Astrocyte of the hippocampus (primary cell): ENCODE data around the gene ERC2.

Experiments used
- DNase-seq: peaks from one replicate; pipeline ENCODE4 v3.0.0; 2011; ENCODE audit warnings: low read depth, low spot score

ERC2 gene

DNA sequence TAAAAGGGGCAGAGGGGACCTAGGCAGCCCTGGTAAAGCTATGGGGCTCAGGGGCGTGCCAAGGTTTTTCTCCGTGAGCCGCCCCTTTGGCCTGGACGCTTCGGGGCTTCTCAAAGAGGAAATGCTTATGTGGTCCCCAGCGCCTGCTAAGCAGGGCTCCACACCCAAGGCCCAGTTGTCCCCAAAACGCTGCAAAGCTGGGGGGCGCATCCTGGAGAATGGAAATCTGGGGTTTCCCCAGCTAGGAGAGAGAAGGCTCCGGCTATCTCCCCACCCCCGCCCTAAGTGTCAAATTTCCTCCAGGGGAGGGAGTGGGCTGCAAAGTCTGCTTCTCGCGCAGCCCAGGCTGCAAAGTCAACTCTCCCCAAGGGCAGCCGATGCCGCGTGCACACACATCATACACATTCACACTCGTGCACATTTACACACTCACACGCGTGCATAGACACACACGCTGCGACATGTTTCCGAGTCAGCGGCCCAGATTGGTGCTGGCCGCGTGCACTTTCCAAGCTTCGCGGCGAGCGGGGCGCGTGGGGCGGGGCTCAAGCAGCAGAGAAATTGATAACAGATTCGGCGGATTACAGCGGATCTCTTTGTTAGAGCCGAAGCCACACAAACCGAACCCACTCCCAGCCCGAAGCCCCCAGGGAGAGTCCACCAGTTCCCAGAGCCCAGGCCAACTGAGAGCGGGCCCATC is 985.6 kb downstream of the ERC2 start:
- DNase-seq = peak; percentile 82

DNA sequence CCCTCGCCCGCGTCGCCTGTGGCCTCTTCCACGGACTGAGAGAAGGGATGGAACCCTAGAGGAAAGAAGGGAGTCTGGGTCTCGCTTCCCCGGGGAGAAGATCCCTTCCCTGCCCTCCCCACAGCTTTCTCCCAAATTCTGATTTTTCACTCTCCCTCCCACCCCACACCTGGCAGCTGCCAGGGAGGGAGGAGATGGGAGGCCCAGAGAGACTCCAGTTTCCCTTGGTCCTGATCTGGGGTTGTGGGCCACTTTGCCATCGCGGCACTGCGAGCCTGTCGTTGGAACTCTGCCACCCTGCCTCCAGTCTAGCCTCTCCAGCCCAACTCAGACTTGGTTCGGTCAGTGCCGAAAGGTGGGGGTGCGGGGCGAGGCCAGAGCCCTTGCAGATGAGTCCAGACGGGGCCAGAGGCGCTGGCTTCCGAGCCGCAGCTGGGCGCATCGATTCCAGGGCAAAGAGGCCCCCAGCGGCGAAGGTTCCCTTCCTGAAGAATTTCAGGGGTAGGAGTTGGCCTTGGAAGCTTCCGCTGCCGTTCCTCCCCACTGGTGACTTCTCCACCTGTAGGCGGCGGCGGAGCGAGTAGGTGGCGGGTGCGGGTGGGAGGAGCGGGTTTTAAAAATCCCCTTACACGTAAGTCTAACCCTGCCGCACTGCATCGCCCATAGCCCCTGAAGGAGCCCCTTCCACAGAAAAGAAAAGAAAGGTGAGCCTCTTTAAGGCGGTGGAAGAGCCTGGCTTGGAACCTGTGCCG is 986.3 kb downstream of the ERC2 start:
- DNase-seq = peak; percentile 78

DNA sequence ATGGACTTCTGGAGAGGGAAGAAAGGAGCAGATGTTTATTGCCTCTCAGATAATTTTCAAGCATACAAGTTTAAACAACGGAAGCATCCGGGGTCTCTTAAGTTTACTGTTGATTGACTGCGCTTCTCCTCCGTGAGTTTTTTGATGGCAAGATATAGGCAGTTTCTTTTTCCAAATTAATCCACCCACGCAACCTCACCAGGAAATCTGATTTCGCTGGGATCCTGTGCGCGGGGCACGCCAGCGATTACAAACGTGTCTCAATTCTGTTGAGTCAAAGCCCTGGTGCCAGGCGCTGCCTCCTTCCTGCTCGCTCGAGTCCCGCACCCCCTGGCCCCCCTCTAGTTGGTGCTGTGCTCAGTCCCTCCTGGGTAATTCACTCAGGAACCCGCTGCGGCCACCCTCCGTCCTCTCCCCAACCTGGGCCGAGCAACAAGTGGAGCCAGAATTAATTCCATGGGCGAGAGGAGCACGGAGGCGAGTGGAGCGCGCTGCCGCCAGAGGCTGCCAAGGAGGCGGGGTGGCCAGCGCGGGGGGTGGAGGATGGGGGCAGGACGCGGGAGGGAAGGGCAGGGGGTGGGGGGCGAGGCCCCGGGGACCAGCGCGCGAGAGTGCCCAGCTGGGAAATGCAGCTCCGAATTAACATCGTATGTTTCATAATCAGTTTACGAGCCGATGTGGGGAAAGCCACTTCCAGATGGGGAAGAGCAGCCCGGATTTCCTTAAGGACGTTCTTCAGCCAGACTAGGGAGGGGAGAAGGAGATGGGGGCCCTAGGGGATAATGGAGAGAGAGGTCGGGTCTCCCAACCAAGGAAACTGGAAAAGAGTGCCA is 987.1 kb downstream of the ERC2 start:
- peak; percentile 86 for DNase-seq

DNA sequence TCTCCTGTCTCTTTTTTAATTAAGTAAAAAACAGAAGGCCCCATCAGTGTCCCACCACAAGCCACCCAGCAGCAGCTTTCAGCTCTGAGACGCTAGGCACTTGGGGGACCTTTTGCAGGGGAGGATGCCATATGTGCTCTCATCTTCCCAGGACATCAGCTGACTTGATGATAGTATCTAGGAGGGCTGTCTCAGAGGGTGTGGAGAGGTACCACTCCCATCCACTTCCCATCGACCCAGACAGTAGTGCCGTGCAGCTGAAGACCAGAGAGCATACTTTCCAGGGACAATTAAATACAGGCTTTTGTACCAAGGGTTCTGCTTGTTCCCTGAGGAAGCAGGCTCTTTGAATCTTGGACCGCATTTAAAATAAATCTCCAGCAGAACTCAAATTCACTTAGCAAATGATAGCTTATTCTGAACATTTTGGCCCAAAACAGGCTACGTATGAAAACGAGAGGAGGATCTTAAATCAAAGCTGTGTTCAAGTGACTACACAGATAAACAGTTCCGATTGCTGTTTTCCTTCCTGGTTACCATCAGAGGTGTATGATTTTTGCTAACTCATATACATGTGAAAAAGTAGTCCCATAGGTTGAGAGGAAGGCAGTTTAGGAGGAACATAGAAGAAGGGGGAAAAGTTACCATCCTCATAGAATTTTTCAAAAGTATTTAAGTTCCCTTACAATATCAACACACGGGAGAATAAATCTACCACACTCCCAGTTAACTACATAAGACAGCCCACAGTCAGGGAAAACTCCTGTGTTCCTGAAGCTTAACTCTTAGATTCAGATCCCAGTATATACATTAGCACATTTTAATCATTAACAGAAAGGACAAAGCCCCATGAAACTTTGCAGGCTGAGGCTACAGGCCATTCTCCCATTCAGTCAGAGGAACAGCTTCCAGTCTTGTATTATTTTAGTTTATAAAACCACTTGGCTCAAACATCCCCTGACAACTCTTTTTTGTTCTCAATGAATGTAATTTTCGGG is 990.7 kb downstream of the ERC2 start:
- no peak for DNase-seq

DNA sequence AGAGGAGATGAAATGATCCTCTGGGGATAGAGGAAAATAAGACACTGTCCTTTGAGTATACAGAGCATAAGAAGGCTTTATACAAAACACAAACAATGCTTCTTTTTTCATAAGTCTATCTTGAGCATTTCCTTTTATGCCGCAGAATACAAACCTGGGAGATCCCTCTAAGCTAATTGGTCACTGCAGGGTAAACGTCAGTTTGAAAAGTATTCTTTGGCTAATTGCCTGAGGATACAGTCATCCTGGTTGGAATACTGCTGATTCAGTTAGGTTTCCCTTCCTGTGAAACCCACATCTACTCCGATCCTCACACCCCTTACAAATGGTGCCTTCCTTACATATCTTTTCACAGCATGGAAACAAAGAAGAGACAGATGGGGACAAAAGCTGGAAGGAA is 991.8 kb downstream of the ERC2 start:
- DNase-seq = peak; percentile 90

DNA sequence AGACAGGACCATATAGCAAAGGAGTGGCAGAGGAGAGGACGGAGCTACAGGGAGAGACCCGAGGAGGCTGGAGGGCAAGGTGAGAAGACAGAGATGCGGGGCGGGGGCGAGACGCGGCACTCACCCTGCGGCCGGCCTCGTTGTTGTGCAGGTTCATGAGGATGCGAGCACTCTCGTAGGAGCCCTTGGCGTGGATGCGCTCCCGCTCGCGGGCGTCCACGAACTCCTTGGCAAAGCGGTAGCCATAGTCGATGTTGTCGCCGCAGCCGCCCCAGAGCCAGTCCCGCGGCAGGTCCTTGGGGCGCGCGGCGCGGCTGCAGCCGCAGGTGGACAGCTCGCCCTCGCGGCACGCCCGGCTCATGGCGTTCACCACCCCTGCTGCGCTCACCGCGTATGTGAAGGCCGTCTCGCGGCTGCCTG is 994.0 kb downstream of the ERC2 start:
- DNase-seq = peak; percentile 67

DNA sequence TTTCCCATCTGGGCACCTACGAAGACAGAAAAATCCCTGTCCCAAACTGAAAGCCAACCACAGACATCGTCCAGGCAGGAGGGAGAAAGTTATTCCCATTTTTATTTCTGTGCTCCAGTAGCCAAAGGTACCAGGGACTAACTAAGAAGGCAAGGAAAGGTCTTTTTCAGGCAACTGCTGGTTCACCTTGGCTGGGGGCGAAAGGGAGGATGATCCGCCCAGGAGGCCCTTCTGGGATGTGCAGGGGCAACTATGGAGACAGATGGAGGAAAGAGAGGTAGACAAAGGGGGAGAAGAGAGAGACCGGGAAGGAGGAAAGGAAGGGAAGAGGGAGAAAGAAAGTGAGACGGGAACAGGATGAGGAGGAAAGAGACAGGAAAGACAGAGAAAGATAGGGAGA is 994.5 kb downstream of the ERC2 start:
- no peak for DNase-seq

DNA sequence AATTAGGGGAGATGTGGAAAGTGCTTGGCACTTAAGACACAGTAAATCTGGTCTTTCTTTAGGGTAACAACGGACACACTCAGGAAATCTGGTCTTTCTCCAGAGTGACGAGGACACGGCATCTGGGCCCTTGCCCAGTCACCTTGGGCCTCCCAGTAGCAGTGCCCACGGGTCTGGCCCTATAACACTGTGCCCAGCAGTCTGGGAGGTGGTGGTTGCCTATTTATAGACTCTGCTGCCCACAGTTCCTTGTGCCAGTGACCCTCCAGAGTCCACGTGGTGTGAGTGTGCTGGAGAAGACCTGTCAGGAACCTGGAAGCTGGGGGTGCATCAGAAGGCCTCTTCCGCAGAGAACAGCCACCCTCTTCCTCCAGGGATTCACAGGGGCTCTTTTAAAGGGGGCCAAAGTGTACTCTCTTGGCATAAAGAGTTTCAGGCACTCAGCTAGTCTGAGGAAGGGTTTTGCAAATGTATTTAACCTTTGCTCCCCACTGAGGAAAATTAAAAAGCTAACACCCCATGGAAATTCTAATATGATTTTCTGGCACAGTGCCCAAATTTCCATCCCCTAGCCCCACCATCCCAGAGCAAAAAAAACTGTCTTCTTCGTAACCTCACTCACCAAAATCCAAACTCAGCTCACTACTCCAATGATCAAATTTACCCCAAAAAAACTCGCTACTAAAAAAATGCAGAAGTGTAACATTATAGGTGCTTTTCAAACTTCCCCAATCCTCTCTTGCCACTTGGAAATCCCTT is 996.6 kb downstream of the ERC2 start:
- no peak for DNase-seq

DNA sequence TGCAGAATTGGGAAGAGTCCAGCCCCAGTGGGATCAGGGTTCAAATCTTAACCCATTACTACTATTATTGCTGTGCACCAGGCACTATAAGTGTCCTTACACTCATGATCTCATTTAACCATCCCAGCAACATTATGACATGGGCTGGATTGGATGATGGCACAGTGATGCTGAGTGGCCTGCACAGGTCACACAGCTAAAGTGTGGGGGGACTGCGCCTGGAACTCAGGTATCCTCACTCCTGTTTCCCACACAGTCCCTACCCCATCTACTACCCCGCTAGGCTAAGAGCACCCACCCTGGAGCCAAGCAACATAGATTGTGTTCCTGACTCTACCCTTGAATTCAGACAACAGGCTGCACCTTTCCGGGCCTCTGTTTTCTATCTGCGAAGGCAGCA is 997.2 kb downstream of the ERC2 start:
- DNase-seq = no peak

DNA sequence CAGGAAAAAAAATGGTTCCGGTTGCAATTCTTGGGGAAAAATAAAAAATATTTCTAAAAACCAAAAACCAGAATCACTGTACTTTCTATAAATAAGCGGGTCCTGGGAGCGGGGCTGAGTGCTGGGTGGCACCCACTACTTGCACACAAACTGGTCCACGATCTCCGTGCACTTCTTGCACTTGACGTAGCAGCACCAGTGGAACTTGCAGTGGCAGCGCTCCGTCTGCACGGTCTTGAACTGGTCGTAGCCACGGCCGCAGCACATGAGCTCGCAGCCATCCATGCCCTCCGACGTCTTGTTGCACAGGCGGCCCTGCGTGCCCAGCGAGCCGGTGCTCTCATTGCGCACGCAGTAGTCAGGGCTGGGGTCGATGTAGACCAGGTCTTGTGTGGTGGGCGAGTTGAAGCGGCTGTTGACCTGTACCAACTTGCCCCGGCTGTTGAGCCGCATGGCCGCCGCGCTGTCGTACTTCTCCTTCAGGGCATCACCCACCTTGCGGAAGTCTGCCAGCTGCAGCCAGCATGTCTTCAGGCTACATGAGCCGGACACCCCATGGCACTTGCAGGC is 998.2 kb downstream of the ERC2 start:
- DNase-seq = no peak

DNA sequence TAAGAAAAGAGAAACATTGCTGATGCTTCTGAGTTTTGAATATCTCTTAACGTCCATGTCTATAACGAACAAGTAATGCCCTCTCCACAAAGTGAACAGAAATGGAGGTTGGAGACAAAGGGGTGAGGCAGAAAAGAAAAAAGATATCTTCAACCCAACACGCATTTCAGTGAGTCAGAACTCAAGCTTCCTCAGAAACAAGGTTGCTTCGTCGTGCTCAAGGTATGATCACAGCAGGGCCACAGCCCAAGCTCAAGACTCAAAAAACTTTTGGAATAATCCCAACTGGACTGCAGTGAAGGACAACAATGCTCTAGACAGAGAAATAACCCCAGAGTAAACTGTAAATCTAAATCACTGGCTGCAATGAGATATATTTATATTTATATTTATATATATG is 1000.0 kb downstream of the ERC2 start:
- peak; percentile 57 for DNase-seq

DNA sequence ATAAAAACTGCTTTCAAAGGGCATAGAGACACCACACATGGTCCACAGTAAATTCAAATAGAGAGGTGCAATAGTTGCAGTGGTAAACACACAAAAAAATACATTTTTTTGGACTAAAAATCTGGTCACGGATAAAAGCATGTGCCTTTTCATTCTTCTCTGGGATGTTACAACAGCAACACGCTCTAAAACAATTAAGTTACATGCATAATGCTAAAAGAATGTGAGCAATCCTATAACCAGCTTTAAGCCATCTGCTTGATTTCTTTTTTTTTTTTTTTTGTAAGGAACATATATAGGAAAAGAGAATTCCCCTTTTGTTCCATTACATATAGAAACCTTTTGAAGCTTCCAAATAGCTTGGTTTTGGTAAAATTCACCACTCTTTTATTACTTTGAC is 1001.2 kb downstream of the ERC2 start:
- no peak for DNase-seq

DNA sequence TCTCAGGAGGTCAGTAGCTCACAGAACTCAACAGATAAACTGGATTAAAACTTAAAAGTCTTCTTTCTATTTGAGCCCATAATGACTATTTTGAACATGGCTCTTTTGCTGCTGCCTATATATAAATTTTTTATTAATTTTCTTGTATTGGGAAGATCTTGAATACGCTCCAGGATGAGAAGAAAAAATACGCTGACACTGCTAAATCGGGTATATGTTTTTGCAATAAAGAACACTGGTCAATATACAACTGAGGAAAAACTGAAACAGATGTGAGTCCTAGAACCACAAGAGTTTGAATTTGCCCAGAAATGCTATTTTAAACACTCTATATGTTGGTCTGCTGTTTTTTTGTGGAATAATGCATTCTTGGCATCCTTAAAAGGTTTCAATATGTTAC is 1001.7 kb downstream of the ERC2 start:
- DNase-seq = no peak

DNA sequence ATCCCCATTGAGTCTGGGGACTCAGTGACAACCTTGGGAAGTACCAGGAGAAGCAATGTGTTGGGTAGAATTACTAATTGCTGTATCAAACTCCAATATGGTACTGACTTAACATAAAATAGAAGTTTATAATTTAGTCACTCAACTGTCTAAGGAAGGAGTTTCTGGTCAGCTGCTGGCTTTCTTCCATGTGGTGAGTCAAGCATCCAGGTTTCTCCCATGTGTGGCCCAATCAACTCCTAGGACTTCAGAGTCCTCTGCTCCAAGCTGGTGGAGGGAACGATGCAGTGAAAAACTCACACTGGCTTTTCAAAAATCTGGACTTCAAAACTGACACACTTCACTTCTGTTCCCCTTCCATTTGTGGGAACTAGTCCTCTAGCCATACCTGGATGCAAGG is 1006.4 kb downstream of the ERC2 start:
- peak; percentile 73 for DNase-seq

DNA sequence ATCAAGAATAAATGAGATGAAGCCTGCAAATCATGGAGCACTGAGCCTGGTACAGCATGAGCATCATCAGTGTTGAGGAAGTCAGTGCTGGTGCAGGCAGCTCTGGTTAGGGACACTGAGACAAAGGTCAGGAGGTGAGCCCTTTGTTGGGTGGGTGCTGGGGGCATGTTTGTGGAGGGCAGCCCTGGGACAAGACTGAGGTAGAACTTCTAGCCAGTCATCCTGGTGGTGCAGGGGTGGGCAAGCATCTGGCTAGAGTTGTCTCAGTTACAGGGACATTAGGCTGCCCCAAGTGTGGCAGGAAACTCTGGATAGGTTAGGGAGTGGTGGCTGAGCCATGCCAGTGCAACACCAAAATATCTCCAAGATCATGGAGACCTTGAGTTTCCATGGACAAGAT is 1008.4 kb downstream of the ERC2 start:
- DNase-seq = no peak
